HG03378 (cell line): ENCODE measurements around the gene IL17RC.
"Not testable (repeated sequence)": the region's sequence is repeated elsewhere in the genome, so short reads cannot be mapped to it uniquely, and the experiment has no call there.

Experiments used
- ATAC-seq: cut with Tn5 transposase; IDR thresholded peaks from one replicate; pipeline ENCODE4 v1.9.1; 2021; ENCODE audit warnings: mild to moderate bottlenecking, moderate library complexity; ENCODE audit not compliant: unreplicated experiment

IL17RC gene

GRCh38 chr3:9914011-9914410 lies 2.9 kb upstream of the IL17RC start:
- no peak for ATAC-seq

- ATAC-seq = no peak
Measured at GRCh38 chr3:9914559-9915253, 2.2 kb upstream of the IL17RC start.

- no peak for ATAC-seq
Measured at GRCh38 chr3:9915254-9916141, 1.4 kb upstream of the IL17RC start.

- no peak for ATAC-seq
Measured at GRCh38 chr3:9916346-9916733, 558 bp upstream of the IL17RC start.

GRCh38 chr3:9917820-9918219 lies 922 bp downstream of the IL17RC start:
- ATAC-seq = no peak

- ATAC-seq = no peak
Measured at GRCh38 chr3:9918261-9919038, 1.6 kb downstream of the IL17RC start.

- ATAC-seq = no peak
Measured at GRCh38 chr3:9928158-9928557, 11.3 kb downstream of the IL17RC start.

- ATAC-seq = no peak
Measured at GRCh38 chr3:9930804-9931418, 14.0 kb downstream of the IL17RC start.

GRCh38 chr3:9932535-9932842 lies 15.6 kb downstream of the IL17RC start:
- ATAC-seq = no peak

GRCh38 chr3:9932843-9933560 lies 16.1 kb downstream of the IL17RC start:
- peak; percentile 41 for ATAC-seq

GRCh38 chr3:9933561-9934234 lies 16.8 kb downstream of the IL17RC start, which contains the start of gene CRELD1:
CRELD1 (plus strand) TSS chr3:9933834; CDS start chr3:9934439, 605 bp downstream.
- ATAC-seq = peak; percentile 85

- ATAC-seq = no peak
Measured at GRCh38 chr3:9934235-9934621, 17.3 kb downstream of the IL17RC start.

- ATAC-seq = no peak
Measured at GRCh38 chr3:9934993-9935392, 18.1 kb downstream of the IL17RC start.

- no peak for ATAC-seq
Measured at GRCh38 chr3:9935966-9936510, 19.1 kb downstream of the IL17RC start.

GRCh38 chr3:9937486-9938238 lies 20.8 kb downstream of the IL17RC start:
- ATAC-seq = no peak

- ATAC-seq = no peak
Measured at GRCh38 chr3:9938966-9939365, 22.1 kb downstream of the IL17RC start.

- not testable (repeated sequence) for ATAC-seq
Measured at GRCh38 chr3:9939906-9940305, 23.0 kb downstream of the IL17RC start.

- no peak for ATAC-seq
Measured at GRCh38 chr3:9940746-9941145, 23.8 kb downstream of the IL17RC start.

GRCh38 chr3:9942164-9942563 lies 25.3 kb downstream of the IL17RC start:
- ATAC-seq = no peak
